GM12878 (cell line): ENCODE measurements around the gene PFKFB2. TPM values are rescaled to one million over a fixed set of nuclear protein-coding genes. Genes with fewer than 3 reads are reported as not detected.

Source experiments
- ATAC-seq: fragments of 200-7000 bp; cut with Tn5 transposase; 3 replicates; pipeline ENCODE4 v1.9.1; 2020; ENCODE audit warnings: mild to moderate bottlenecking, moderate library complexity
- BruUV-seq: library from RNA; stranded (reverse); fragments of 400-500 nt; replicated peaks from 2 replicates; lab custom pipeline; 2021; lab: Mats Ljungman, UMichigan
- CTCF ChIA-PET: fragments of 300-600 bp; sonication (Branson Sonifier 250); formaldehyde crosslinking; extraction: SDS; loops from one replicate; lab custom pipeline; 2021; ENCODE audit warnings: inconsistent platforms; lab: Yijun Ruan, JAX
- POLR2A ChIA-PET: fragments of 350-600 bp; formaldehyde crosslinking; extraction: SDS; loops from one replicate; lab custom pipeline; 2021; ENCODE audit warnings: inconsistent platforms; lab: Charles Lee
- RAD21 ChIA-PET: fragments of 300-600 bp; sonication (Branson Sonifier 250); formaldehyde crosslinking; loops from one replicate; lab custom pipeline; 2023; ENCODE audit warnings: antibody characterized with exemption; ENCODE audit not compliant: unreplicated experiment; lab: Charles Lee
- SMC1A ChIA-PET: fragments of 300-600 bp; sonication (Branson Sonifier 250); formaldehyde crosslinking; loops from one replicate; lab custom pipeline; 2023; ENCODE audit not compliant: unreplicated experiment, uncharacterized antibody; lab: Charles Lee
- DNase-seq: peaks from one replicate; pipeline ENCODE4 v3.0.0-alpha.2; 2011; ENCODE audit warnings: low read depth, low spot score
- FAIRE-seq: peaks from 3 replicates; lab custom pipeline; 2011; peaks lifted over from hg19 to GRCh38; lab: Jason Lieb, UNC
- H2AFZ ChIP-seq: 2 replicates; pipeline ENCODE4 v1.6.0; 2011; ENCODE audit warnings: low read depth, low read length, control low read depth; ENCODE audit not compliant: control insufficient read depth
- H3K27ac ChIP-seq: 2 replicates; pipeline ENCODE4 v1.5.1; 2011; ENCODE audit warnings: control low read depth; ENCODE audit not compliant: control insufficient read depth, insufficient read depth
- H3K27me3 ChIP-seq, 2 experiments: replicated peaks in 1 of 2; 2 replicates each; pipeline versions ENCODE4 v1.6.0 to v1.6.1; 2011; ENCODE audit warnings: low read length in 1 of 2; ENCODE audit not compliant: control insufficient read depth in 2 of 2, insufficient read depth in 2 of 2
- H3K36me3 ChIP-seq, 2 experiments: 2 replicates each; pipeline ENCODE4 v1.5.1; 2011; ENCODE audit warnings: low read length in 1 of 2; ENCODE audit not compliant: control insufficient read depth in 2 of 2, insufficient read depth in 2 of 2
- H3K4me1 ChIP-seq: 2 replicates; pipeline ENCODE4 v1.6.1; 2011; ENCODE audit warnings: mild to moderate bottlenecking, low read length, moderate library complexity, mixed read lengths; ENCODE audit not compliant: control insufficient read depth, insufficient read depth
- H3K4me2 ChIP-seq: 2 replicates; pipeline ENCODE4 v1.6.0; 2011; ENCODE audit warnings: control low read depth; ENCODE audit not compliant: control insufficient read depth, insufficient read depth
- H3K4me3 ChIP-seq: fragments of 200-600 bp; sonication (generic); 2 replicates; pipeline ENCODE4 v1.5.1; 2016
- H3K79me2 ChIP-seq: 2 replicates; pipeline ENCODE4 v1.6.0; 2011; ENCODE audit warnings: low read length; ENCODE audit not compliant: control insufficient read depth, insufficient read depth
- H3K9ac ChIP-seq: 2 replicates; pipeline ENCODE4 v1.8.0; 2011; ENCODE audit warnings: low read length, control low read depth, mixed read lengths; ENCODE audit not compliant: control insufficient read depth, insufficient read depth
- H3K9me3 ChIP-seq: replicated peaks from 3 replicates; pipeline ENCODE4 v1.5.1; 2011; ENCODE audit warnings: mild to moderate bottlenecking, low read length; ENCODE audit not compliant: control insufficient read depth, insufficient read depth
- H4K20me1 ChIP-seq: 2 replicates; pipeline ENCODE4 v1.6.0; 2011; ENCODE audit not compliant: control insufficient read depth, insufficient read depth
- BCL11A ChIP-seq: IDR thresholded peaks from 2 replicates; pipeline ENCODE4 v1.6.1; 2011; ENCODE audit warnings: low read depth, low read length
- BRCA1 ChIP-seq: IDR thresholded peaks from 2 replicates; pipeline ENCODE4 v1.6.1; 2011; ENCODE audit warnings: low read depth, low read length, improper control_type of control experiment
- ETV6 ChIP-seq, 2 experiments: fragments of 450-650 bp in 1 of 2; IDR thresholded peaks in 1 of 2; conservative IDR thresholded peaks in 1 of 2; 2 replicates each; pipeline ENCODE4 v1.6.1; 2014; ENCODE audit warnings: antibody characterized with exemption in 1 of 2, borderline replicate concordance in 1 of 2, low read depth in 1 of 2, mild to moderate bottlenecking in 1 of 2, moderate library complexity in 1 of 2
- IRF4 ChIP-seq: IDR thresholded peaks from 2 replicates; pipeline ENCODE4 v1.6.1; 2011; ENCODE audit warnings: low read depth, low read length
- JUNB ChIP-seq: IDR thresholded peaks from 2 replicates; pipeline ENCODE4 v1.6.1; 2016; ENCODE audit warnings: antibody characterized with exemption, mild to moderate bottlenecking
- MXI1 ChIP-seq: fragments of 150-350 bp; IDR thresholded peaks from 2 replicates; pipeline ENCODE4 v1.6.1; 2011; ENCODE audit warnings: low read depth, mild to moderate bottlenecking, inconsistent platforms, low read length, improper control_type of control experiment
- NR2C2 ChIP-seq: IDR thresholded peaks from 2 replicates; pipeline ENCODE4 v1.6.1; 2011; ENCODE audit warnings: borderline replicate concordance, low read depth; ENCODE audit not compliant: control insufficient read depth, insufficient read length
- SIN3A ChIP-seq: IDR thresholded peaks from 2 replicates; pipeline ENCODE4 v1.6.1; 2012; ENCODE audit warnings: low read depth, low read length, improper control_type of control experiment
- ZSCAN29 ChIP-seq: fragments of 450-650 bp; IDR thresholded peaks from 2 replicates; pipeline ENCODE4 v1.6.1; 2017; ENCODE audit warnings: mild to moderate bottlenecking, moderate library complexity
- WGBS: methylation state at CpG from one replicate; pipeline ENCODE4 v1.1.6; 2016; ENCODE audit warnings: low lambda C conversion rate; ENCODE audit not compliant: insufficient replicate concordance, insufficient coverage; ENCODE audit errors: missing lambda C conversion rate; 5-methylcytosine and 5-hydroxymethylcytosine counted together
- in situ Hi-C: fragments of 300-500 bp; cut with MboI; formaldehyde crosslinking; loops from 9 replicates; pipeline ENCODE4 v1.14.3; 2018; ENCODE audit warnings: mixed read lengths
- intact Hi-C: fragments of 100-400 bp; cut with micrococcal nuclease; formaldehyde crosslinking; loops from one replicate; pipeline ENCODE4 v1.14.2; 2022; ENCODE audit not compliant: unreplicated experiment
- polyA plus RNA-seq, 11 experiments: library from polyadenylated mRNA; depleted of rRNA in 4 of 11; unstranded in 6 of 11; stranded (reverse) in 5 of 11; fragments of >200 nt; fragmentation: Nextera tagmentation in 4 of 11; fragmentation: Illumina TruSeq in 1 of 11; extraction: Ambion mirVana in 4 of 11; extraction: Trizol in 1 of 11; gene quantifications; 1 replicate in 1 of 11; 2 replicates in 10 of 11; pipeline versions ENCODE4 v1.2.1 to v1.2.3, GENCODE V29; 2011 to 2016; ENCODE audit warnings: inconsistent platforms in 2 of 11, missing spikeins in 2 of 11, low read depth in 1 of 11
- total RNA-seq, 4 experiments: library from RNA; depleted of rRNA in 3 of 4; stranded (reverse); fragments of >200 nt in 3 of 4; fragmentation: Illumina TruSeq in 1 of 4; extraction: Trizol in 1 of 4; gene quantifications; 2 replicates each; pipeline versions ENCODE4 v1.2.1 to v1.2.3, GENCODE V29; 2013 to 2021
- TF ChIP-seq, protein P1 (sequence below): IDR thresholded peaks from 2 replicates; pipeline ENCODE4 v1.6.1; 2012; ENCODE audit warnings: mild to moderate bottlenecking, low read depth, low read length
- TF ChIP-seq, protein P2 (sequence below): fragments of 450-650 bp; IDR thresholded peaks from 2 replicates; pipeline ENCODE4 v1.6.1; 2018; ENCODE audit warnings: mild to moderate bottlenecking, low read depth, moderate library complexity; ENCODE audit not compliant: partially characterized antibody

The PFKFB2 gene
- total and polyA plus RNA-seq, 10 of the 15 experiments (the other 5 are each of a cell fraction or from before 2014, with no cell fraction given), result 0.40 to 1.3 (median 1.0) TPM

DNA sequence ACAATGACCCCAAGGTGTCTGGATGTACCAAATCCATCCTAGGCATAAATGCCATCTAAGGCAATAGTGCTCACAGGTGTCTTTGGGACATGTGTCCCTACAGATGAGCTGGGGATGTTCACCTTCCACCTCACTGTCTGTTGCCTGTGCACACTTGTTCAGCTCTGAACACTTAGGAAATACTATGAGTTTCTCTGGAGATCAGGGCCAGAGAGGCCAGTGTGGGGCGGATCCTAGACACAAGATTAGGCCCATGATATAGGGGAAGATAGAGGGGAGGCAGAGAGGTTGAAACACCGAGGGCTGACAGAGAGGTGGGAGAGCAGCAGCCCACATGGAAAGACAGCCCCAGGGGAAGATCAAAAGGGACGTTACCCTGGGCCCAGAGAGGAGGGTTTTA, 46.2 kb upstream of the PFKFB2 start (continued):
- no peak for TF ChIP-seq ZSCAN29
- TF ChIP-seq, protein P1, sequence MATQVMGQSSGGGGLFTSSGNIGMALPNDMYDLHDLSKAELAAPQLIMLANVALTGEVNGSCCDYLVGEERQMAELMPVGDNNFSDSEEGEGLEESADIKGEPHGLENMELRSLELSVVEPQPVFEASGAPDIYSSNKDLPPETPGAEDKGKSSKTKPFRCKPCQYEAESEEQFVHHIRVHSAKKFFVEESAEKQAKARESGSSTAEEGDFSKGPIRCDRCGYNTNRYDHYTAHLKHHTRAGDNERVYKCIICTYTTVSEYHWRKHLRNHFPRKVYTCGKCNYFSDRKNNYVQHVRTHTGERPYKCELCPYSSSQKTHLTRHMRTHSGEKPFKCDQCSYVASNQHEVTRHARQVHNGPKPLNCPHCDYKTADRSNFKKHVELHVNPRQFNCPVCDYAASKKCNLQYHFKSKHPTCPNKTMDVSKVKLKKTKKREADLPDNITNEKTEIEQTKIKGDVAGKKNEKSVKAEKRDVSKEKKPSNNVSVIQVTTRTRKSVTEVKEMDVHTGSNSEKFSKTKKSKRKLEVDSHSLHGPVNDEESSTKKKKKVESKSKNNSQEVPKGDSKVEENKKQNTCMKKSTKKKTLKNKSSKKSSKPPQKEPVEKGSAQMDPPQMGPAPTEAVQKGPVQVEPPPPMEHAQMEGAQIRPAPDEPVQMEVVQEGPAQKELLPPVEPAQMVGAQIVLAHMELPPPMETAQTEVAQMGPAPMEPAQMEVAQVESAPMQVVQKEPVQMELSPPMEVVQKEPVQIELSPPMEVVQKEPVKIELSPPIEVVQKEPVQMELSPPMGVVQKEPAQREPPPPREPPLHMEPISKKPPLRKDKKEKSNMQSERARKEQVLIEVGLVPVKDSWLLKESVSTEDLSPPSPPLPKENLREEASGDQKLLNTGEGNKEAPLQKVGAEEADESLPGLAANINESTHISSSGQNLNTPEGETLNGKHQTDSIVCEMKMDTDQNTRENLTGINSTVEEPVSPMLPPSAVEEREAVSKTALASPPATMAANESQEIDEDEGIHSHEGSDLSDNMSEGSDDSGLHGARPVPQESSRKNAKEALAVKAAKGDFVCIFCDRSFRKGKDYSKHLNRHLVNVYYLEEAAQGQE, result no peak
- TF ChIP-seq JUNB, result no peak
- no peak for TF ChIP-seq ETV6 (conservative IDR thresholded peaks at IDR 0.05 in 1 of 2, IDR thresholded peaks at IDR 0.05 in 1 of 2; ENCODE audit: borderline replicate concordance in 1 of 2, low read depth in 1 of 2)
- TF ChIP-seq NR2C2, result no peak
- no peak for TF ChIP-seq MXI1
- no peak for TF ChIP-seq SIN3A
- no peak for TF ChIP-seq BRCA1

DNA sequence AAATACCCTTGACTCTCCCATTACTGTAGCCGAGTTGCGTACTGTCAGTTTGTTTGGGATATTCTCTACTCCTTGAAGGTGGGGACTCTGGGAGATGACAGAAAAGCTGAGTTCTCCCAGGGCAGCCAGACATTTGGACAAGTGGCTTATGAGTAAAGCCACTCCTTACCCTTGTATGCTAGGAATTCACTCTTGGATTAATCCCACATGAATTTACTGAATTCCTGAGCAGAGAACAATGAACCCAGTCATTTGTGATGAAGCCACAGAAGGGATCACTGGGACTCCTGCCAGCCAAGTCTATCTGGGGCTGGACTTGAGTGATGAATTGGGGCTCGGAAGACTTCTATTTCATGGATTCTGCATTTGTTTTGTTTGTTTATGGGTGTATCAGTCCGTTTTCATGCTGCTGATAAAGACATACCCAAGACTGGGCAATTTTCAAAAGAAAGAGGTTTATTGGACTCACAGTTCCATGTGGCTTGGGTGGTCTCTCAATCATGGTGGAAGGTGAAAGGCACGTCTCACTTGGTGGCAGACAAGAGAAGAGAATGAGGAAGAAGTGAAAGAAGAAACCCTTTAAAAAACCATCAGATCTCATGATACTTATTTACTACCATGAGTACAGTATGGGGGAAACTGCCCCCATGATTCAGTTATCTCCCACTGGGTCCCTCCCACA, 45.6 kb upstream of the PFKFB2 start:
- CTCF ChIA-PET, result interaction anchor here (1.0 to 4.4 kb wide), 5 partner anchors 12 to 505 kb away, joined by 3 to 20 read pairs (median 4); no protein-coding TSS in a partner anchor
- in situ Hi-C loops (no loop called here), intact Hi-C loops (no loop called here)
- SMC1A ChIA-PET, result no interaction called here
- no peaks in the 10 kb centered on the region for H3K9me3 ChIP-seq
- no peak overlapping the region for H3K4me3 ChIP-seq
- no peak overlapping the region for H2AFZ ChIP-seq
- no peaks in the 10 kb centered on the region for H3K4me1 ChIP-seq
- H3K36me3 ChIP-seq, result no peaks in the 10 kb centered on the region
- H3K9ac ChIP-seq, result no peak overlapping the region
- RAD21 ChIA-PET, result no interaction called here
- H3K79me2 ChIP-seq, result no peaks in the 10 kb centered on the region
- no peaks in the 10 kb centered on the region for H4K20me1 ChIP-seq
- DNase-seq, result no peak
- no peak for ATAC-seq
- no TSS peak for BruUV-seq
- no peak for FAIRE-seq
- TF ChIP-seq MXI1, result no peak
- TF ChIP-seq, protein P2, sequence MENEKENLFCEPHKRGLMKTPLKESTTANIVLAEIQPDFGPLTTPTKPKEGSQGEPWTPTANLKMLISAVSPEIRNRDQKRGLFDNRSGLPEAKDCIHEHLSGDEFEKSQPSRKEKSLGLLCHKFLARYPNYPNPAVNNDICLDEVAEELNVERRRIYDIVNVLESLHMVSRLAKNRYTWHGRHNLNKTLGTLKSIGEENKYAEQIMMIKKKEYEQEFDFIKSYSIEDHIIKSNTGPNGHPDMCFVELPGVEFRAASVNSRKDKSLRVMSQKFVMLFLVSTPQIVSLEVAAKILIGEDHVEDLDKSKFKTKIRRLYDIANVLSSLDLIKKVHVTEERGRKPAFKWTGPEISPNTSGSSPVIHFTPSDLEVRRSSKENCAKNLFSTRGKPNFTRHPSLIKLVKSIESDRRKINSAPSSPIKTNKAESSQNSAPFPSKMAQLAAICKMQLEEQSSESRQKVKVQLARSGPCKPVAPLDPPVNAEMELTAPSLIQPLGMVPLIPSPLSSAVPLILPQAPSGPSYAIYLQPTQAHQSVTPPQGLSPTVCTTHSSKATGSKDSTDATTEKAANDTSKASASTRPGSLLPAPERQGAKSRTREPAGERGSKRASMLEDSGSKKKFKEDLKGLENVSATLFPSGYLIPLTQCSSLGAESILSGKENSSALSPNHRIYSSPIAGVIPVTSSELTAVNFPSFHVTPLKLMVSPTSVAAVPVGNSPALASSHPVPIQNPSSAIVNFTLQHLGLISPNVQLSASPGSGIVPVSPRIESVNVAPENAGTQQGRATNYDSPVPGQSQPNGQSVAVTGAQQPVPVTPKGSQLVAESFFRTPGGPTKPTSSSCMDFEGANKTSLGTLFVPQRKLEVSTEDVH, result no peak
- no peak for TF ChIP-seq IRF4
- TF ChIP-seq BCL11A, result no peak
- POLR2A ChIA-PET, result no interaction called here
- 60% methylated on average over 5 of the region's 5 CpGs for WGBS
- H3K4me2 ChIP-seq, result no peak overlapping the region
- H3K27me3 ChIP-seq, result peaks cover 2 to 3% of the 10 kb centered on the region in 2 experiments
- no peak overlapping the region for H3K27ac ChIP-seq
